PFSK-1 (cell line): ENCODE data around the gene TIGAR. TPM values are rescaled to one million over a fixed set of nuclear protein-coding genes. Genes with fewer than 3 reads are reported as not detected.
A peak's percentile ranks its signal among the peaks of the same experiment; 100 is the strongest.

ENCODE experiments used
- FOXP2 ChIP-seq: optimal IDR thresholded peaks from 2 replicates; pipeline ENCODE3; 2011; ENCODE audit warnings: borderline replicate concordance, control low read depth, inconsistent platforms; ENCODE audit not compliant: insufficient read depth; ENCODE audit errors: extremely low read length, extremely low read depth
- POLR2AphosphoS5 ChIP-seq: IDR thresholded peaks from 2 replicates; pipeline ENCODE4 v1.6.1; 2012; ENCODE audit warnings: low read depth, mild to moderate bottlenecking, control low read depth, low read length, moderate library complexity
- SIN3A ChIP-seq: IDR thresholded peaks from 2 replicates; pipeline ENCODE4 v1.6.1; 2012; ENCODE audit warnings: mild to moderate bottlenecking, low read length, moderate library complexity, borderline replicate concordance; ENCODE audit not compliant: insufficient read depth
- TAF1 ChIP-seq: IDR thresholded peaks from 2 replicates; pipeline ENCODE4 v1.6.1; 2012; ENCODE audit warnings: low read length, control low read depth, borderline replicate concordance; ENCODE audit not compliant: insufficient read depth
- polyA plus RNA-seq: library from polyadenylated mRNA; unstranded; fragments of >200 nt; gene quantifications from one replicate; pipeline ENCODE4 v1.2.1, GENCODE V29; 2012; ENCODE audit warnings: low read depth, missing spikeins; ENCODE audit not compliant: insufficient read length
- TF ChIP-seq, protein P1 (sequence below), 2 experiments: IDR thresholded peaks; 2 replicates each; pipeline versions ENCODE4 v1.6.1 to v1.8.0; 2011 to 2012; ENCODE audit warnings: low read depth in 2 of 2, low read length in 2 of 2, control low read depth in 1 of 2, inconsistent platforms in 1 of 2, mild to moderate bottlenecking in 1 of 2, moderate library complexity in 1 of 2; ENCODE audit not compliant: insufficient read depth in 1 of 2

The TIGAR gene, protein sequence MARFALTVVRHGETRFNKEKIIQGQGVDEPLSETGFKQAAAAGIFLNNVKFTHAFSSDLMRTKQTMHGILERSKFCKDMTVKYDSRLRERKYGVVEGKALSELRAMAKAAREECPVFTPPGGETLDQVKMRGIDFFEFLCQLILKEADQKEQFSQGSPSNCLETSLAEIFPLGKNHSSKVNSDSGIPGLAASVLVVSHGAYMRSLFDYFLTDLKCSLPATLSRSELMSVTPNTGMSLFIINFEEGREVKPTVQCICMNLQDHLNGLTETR
- polyA plus RNA-seq = 5.7 TPM

DNA sequence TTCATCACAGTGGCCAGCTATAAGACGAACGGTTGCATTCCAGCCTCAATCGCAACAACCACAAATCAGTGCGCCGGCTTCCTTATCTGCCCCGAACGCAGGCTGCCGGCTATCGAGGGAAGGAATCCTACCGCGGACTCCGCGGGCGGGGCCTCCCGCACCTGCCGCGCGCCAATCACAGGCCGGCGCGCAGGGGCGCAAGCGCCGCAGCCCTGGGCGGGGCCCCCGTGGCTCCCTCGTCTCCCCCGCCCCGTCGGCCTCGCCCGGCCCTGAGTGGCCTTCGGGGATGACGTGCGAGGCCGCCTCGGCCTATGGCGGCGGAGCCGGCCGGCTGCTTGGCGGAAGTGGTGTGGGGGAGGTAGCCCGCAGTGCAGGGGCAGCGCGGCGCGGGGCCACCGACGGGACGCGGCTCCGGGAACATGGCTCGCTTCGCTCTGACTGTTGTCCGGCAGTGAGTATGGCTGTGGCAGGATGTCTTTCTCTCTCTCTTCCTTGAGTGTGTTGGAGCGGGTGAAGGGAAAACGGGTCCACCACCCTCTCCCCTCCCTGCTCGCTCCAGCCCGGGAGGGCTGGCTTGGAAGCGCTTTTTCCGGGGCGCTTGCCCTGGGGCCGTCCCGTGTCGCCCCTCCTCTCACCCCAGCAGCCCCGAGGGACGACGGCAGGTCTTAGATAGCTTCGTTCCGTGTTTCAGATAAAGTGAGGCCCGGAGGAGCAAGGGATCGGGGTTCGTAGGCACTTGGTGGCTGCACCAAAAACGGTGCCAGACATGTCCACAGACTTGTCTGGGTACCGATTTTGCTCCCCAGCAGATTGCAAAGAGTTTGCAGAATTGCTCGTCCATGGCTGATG is at the start of gene TIGAR:
TIGAR (plus strand) TSS at position 361 of the 849 bp plus-strand sequence; CDS start at position 420, 59 bp downstream.
- TF ChIP-seq FOXP2 (peak; percentile 96), POLR2AphosphoS5 (peak; percentile 81), SIN3A (peak; percentile 79; the same call in 1 of the 2 replicates), TAF1 (peak; percentile 84; the same call in 1 of the 2 replicates)
- TF ChIP-seq, protein P1, sequence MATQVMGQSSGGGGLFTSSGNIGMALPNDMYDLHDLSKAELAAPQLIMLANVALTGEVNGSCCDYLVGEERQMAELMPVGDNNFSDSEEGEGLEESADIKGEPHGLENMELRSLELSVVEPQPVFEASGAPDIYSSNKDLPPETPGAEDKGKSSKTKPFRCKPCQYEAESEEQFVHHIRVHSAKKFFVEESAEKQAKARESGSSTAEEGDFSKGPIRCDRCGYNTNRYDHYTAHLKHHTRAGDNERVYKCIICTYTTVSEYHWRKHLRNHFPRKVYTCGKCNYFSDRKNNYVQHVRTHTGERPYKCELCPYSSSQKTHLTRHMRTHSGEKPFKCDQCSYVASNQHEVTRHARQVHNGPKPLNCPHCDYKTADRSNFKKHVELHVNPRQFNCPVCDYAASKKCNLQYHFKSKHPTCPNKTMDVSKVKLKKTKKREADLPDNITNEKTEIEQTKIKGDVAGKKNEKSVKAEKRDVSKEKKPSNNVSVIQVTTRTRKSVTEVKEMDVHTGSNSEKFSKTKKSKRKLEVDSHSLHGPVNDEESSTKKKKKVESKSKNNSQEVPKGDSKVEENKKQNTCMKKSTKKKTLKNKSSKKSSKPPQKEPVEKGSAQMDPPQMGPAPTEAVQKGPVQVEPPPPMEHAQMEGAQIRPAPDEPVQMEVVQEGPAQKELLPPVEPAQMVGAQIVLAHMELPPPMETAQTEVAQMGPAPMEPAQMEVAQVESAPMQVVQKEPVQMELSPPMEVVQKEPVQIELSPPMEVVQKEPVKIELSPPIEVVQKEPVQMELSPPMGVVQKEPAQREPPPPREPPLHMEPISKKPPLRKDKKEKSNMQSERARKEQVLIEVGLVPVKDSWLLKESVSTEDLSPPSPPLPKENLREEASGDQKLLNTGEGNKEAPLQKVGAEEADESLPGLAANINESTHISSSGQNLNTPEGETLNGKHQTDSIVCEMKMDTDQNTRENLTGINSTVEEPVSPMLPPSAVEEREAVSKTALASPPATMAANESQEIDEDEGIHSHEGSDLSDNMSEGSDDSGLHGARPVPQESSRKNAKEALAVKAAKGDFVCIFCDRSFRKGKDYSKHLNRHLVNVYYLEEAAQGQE (IDR thresholded peaks at IDR 0.05; ENCODE audit: insufficient read depth in 1 of 2, low read depth in 2 of 2, low read length in 2 of 2) = peak in 1 of 2 experiments; percentile 32; a peak in 2 of 4 replicates

DNA sequence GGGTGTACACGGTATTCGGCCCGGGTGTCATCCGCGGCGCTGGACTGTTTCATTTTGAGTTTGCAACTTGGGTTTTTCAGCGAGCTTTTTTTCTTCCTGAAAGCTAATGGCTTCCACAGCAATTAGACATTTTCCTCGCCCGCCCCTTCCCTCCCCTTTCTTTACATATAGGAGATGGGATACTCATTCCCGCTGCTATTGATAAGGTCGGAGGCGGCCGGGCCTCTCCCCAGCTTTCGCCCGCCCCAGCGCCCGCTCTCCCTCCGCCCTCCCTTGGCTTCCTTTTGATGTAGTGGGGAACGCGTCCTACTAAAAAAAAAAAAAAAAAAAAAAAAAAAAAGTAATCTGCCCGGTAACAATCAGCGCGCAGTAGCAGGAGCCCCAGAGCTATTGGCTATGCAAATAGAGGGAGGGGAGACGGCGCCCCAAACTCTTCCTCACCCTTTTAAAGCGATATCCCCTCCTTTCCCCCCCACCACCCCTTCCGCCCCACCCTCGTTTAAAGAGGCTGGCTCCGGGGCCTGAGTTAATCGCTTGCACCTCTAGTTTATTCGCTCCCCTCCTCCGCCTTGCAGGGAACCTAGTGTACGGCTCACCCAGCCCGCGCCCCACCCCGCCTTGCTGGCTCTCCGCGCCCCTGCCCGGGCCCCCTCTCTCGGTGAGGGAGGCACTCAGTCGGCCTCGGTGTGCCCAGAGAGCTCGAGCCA is 49.1 kb upstream of the TIGAR start:
- TF ChIP-seq, protein P1 (IDR thresholded peaks at IDR 0.05; ENCODE audit: insufficient read depth in 1 of 2, low read depth in 2 of 2, low read length in 2 of 2) = no peak
- no peak for TF ChIP-seq FOXP2
- TF ChIP-seq TAF1 = no peak
- no peak for TF ChIP-seq POLR2AphosphoS5
- no peak for TF ChIP-seq SIN3A

DNA sequence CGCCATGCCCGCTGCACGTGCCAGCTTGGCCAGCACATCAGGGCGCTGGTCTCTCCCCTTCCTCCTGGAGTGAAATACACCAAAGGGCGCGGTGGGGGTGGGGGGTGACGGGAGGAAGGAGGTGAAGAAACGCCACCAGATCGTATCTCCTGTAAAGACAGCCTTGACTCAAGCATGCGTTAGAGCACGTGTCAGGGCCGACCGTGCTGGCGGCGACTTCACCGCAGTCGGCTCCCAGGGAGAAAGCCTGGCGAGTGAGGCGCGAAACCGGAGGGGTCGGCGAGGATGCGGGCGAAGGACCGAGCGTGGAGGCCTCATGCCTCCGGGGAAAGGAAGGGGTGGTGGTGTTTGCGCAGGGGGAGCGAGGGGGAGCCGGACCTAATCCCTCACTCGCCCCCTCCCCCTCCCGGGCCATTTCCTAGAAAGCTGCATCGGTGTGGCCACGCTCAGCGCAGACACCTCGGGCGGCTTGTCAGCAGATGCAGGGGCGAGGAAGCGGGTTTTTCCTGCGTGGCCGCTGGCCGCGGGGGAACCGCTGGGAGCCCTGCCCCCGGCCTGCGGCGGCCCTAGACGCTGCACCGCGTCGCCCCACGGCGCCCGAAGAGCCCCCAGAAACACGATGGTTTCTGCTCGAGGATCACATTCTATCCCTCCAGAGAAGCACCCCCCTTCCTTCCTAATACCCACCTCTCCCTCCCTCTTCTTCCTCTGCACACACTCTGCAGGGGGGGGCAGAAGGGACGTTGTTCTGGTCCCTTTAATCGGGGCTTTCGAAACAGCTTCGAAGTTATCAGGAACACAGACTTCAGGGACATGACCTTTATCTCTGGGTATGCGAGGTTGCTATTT is 48.4 kb upstream of the TIGAR start:
- TF ChIP-seq POLR2AphosphoS5 (no peak), FOXP2 (no peak), TAF1 (no peak)

DNA sequence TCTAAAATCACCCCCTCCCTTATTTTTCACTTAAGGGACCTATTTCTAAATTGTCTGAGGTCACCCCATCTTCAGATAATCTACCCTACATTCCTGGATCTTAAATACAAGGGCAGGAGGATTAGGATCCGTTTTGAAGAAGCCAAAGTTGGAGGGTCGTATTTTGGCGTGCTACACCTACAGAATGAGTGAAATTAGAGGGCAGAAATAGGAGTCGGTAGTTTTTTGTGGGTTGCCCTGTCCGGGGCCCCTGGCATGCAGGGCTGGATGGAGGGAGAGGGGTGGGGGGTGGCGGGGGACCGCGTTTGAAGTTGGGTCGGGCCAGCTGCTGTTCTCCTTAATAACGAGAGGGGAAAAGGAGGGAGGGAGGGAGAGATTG is 47.8 kb upstream of the TIGAR start:
- TF ChIP-seq TAF1 = no peak
- no peak for TF ChIP-seq FOXP2
- no peak for TF ChIP-seq POLR2AphosphoS5
- TF ChIP-seq, protein P1 (IDR thresholded peaks at IDR 0.05; ENCODE audit: insufficient read depth in 1 of 2, low read depth in 2 of 2, low read length in 2 of 2) = no peak
- no peak for TF ChIP-seq SIN3A
